K562 (cell line): ENCODE measurements around the gene NECTIN1. TPM values are rescaled to one million over a fixed set of nuclear protein-coding genes. Genes with fewer than 3 reads are reported as not detected.

ENCODE experiments used
- ATAC-seq: fragments of 200-7000 bp; cut with Tn5 transposase; 3 replicates; pipeline ENCODE4 v1.9.1; 2020; ENCODE audit warnings: moderate library complexity
- BruUV-seq: library from RNA; stranded (reverse); fragments of 400-500 nt; replicated peaks from 2 replicates; lab custom pipeline; 2021; lab: Mats Ljungman, UMichigan
- CTCF ChIA-PET: fragments of 300-600 bp; formaldehyde crosslinking; extraction: SDS; loops from one replicate; lab custom pipeline; 2021; ENCODE audit warnings: low intra/inter-chr PET ratio; lab: Yijun Ruan, JAX
- POLR2A ChIA-PET: fragments of 300-600, 350-650 bp; sonication (Branson Sonifier 250); formaldehyde crosslinking; extraction: SDS; loops from one replicate; lab custom pipeline; 2021; ENCODE audit warnings: antibody characterized with exemption, inconsistent platforms; lab: Yijun Ruan, JAX
- DNase-seq, 4 experiments: peaks; one replicate each; pipeline versions ENCODE4 v3.0.0 to v3.0.0-alpha.2; 2011 to 2018; ENCODE audit warnings: low spot score in 3 of 4, mixed read lengths in 3 of 4; ENCODE audit errors: extremely low read depth in 1 of 4
- FAIRE-seq: peaks from 2 replicates; lab custom pipeline; 2011; peaks lifted over from hg19 to GRCh38; lab: Jason Lieb, UNC
- H2AFZ ChIP-seq: 2 replicates; pipeline ENCODE4 v1.6.0; 2011; ENCODE audit warnings: low read depth, low read length, control low read depth, inconsistent platforms
- H3K27ac ChIP-seq: fragments of 200-600 bp; 3 replicates; pipeline ENCODE4 v1.8.0; 2011; ENCODE audit warnings: low read depth, mild to moderate bottlenecking, control low read depth, inconsistent platforms, low read length, moderate library complexity, mixed read lengths; ENCODE audit errors: extremely low read depth
- H3K27me3 ChIP-seq, 2 experiments: fragments of 300-600 bp in 1 of 2; 2 replicates in 1 of 2; 3 replicates in 1 of 2; pipeline versions ENCODE4 v1.6.0 to v1.8.0; 2011; ENCODE audit warnings: inconsistent platforms in 2 of 2, low read length in 2 of 2, mild to moderate bottlenecking in 1 of 2, mixed read lengths in 1 of 2, moderate library complexity in 1 of 2; ENCODE audit not compliant: control insufficient read depth in 2 of 2, insufficient read depth in 2 of 2
- H3K36me3 ChIP-seq: fragments of 300-600 bp; 3 replicates; pipeline ENCODE4 v1.8.0; 2011; ENCODE audit warnings: mild to moderate bottlenecking, low read length, inconsistent platforms; ENCODE audit not compliant: control insufficient read depth, insufficient read depth
- H3K4me1 ChIP-seq, 2 experiments: fragments of 200-600 bp in 1 of 2; replicated peaks in 1 of 2; 2 replicates in 1 of 2; 3 replicates in 1 of 2; pipeline versions ENCODE4 v1.5.1 to v1.8.0; 2011; ENCODE audit warnings: inconsistent platforms in 2 of 2, low read length in 2 of 2, mild to moderate bottlenecking in 1 of 2, mixed read lengths in 1 of 2, moderate library complexity in 1 of 2; ENCODE audit not compliant: control insufficient read depth in 2 of 2, insufficient read depth in 2 of 2
- H3K4me2 ChIP-seq: 2 replicates; pipeline ENCODE4 v1.6.1; 2011; ENCODE audit warnings: low read length, control low read depth, inconsistent platforms, mixed read lengths; ENCODE audit not compliant: insufficient read depth
- H3K4me3 ChIP-seq: fragments of 200-600 bp; sonication (generic), shearing (Covaris generic); 2 replicates; pipeline ENCODE4 v1.5.1; 2016; ENCODE audit warnings: control low read depth, inconsistent platforms
- H3K79me2 ChIP-seq: fragments of 200-600 bp; 3 replicates; pipeline ENCODE4 v1.8.0; 2011; ENCODE audit warnings: low read length, inconsistent platforms; ENCODE audit not compliant: control insufficient read depth, insufficient read depth
- H3K9ac ChIP-seq, 2 experiments: 2 replicates each; pipeline versions ENCODE4 v1.6.0 to v1.6.1; 2011; ENCODE audit warnings: low read depth in 2 of 2, low read length in 2 of 2, control low read depth in 1 of 2, inconsistent platforms in 1 of 2, mild to moderate bottlenecking in 1 of 2, mixed read lengths in 1 of 2; ENCODE audit not compliant: insufficient read depth in 1 of 2
- H3K9me1 ChIP-seq: one replicate; pipeline ENCODE4 v1.6.0; 2011; ENCODE audit warnings: inconsistent platforms, mild to moderate bottlenecking, low read length, moderate library complexity; ENCODE audit not compliant: control insufficient read depth, insufficient read depth
- H3K9me3 ChIP-seq: replicated peaks from 2 replicates; pipeline ENCODE4 v1.5.1; 2011; ENCODE audit warnings: low read depth, low read length, inconsistent platforms; ENCODE audit not compliant: control insufficient read depth, insufficient read depth
- H4K20me1 ChIP-seq: replicated peaks from 2 replicates; pipeline ENCODE4 v1.6.1; 2011; ENCODE audit warnings: low read length, inconsistent platforms, mixed read lengths; ENCODE audit not compliant: control insufficient read depth, insufficient read depth
- CTCF ChIP-seq, 3 experiments: IDR thresholded peaks in 2 of 3; conservative IDR thresholded peaks in 1 of 3; 2 replicates each; pipeline ENCODE4 v1.5.1; 2011 to 2012; ENCODE audit warnings: low read length in 3 of 3, mild to moderate bottlenecking in 3 of 3, control low read depth in 2 of 3, improper control_type of control experiment in 1 of 3, inconsistent platforms in 1 of 3, low read depth in 1 of 3, mixed read lengths in 1 of 3, moderate library complexity in 1 of 3; ENCODE audit not compliant: insufficient read depth in 2 of 3
- KAT2B ChIP-seq: IDR thresholded peaks from one replicate; pipeline ENCODE4 v1.6.1; 2012; ENCODE audit warnings: low read depth, mild to moderate bottlenecking, control low read depth, inconsistent platforms, low read length, moderate library complexity
- SREBF2 ChIP-seq: sonication (generic); formaldehyde crosslinking; IDR thresholded peaks from 2 replicates; pipeline ENCODE4 v1.4.0; 2020; ENCODE audit warnings: mild to moderate bottlenecking, missing genetic modification reagents
- WGBS: fragments of 100-300 bp; shearing (Covaris generic); methylation state at CpG from one replicate; pipeline ENCODE4 v1.1.6; 2016; ENCODE audit warnings: low coverage, mixed read lengths; ENCODE audit not compliant: insufficient coverage; ENCODE audit errors: missing lambda C conversion rate; 5-methylcytosine and 5-hydroxymethylcytosine counted together
- in situ Hi-C: fragments of 300-500 bp; cut with MboI; formaldehyde crosslinking; loops from 4 replicates; pipeline ENCODE4 v1.15.0; 2018; ENCODE audit warnings: inconsistent platforms, mixed read lengths
- intact Hi-C: fragments of 100-400 bp; cut with micrococcal nuclease; formaldehyde crosslinking; loops from 2 replicates; pipeline ENCODE4 v1.14.2; 2022
- polyA plus RNA-seq, 8 experiments: library from polyadenylated mRNA; depleted of rRNA in 4 of 8; stranded (reverse) in 5 of 8; unstranded in 3 of 8; fragments of >200 nt; fragmentation: Nextera tagmentation in 2 of 8; fragmentation: Illumina TruSeq in 1 of 8; extraction: Ambion mirVana in 2 of 8; extraction: Trizol in 1 of 8; gene quantifications; 2 replicates each; pipeline versions ENCODE4 v1.2.1 to v1.2.3, GENCODE V29; 2011 to 2014; ENCODE audit warnings: inconsistent platforms in 1 of 8, missing spikeins in 1 of 8
- total RNA-seq, 7 experiments: library from RNA; depleted of rRNA in 6 of 7; stranded (reverse); fragments of >200 nt in 6 of 7; fragmentation: Illumina TruSeq in 2 of 7; extraction: Trizol in 2 of 7; gene quantifications; 2 replicates each; pipeline versions ENCODE4 v1.2.1 to v1.2.3, GENCODE V29; 2011 to 2021; ENCODE audit warnings: low replicate concordance in 1 of 7
- TF ChIP-seq, protein P1 (sequence below), 2 experiments: fragments of 450-650 bp; formaldehyde crosslinking in 1 of 2; IDR thresholded peaks; 2 replicates each; pipeline versions ENCODE4 v1.4.0 to v1.6.1; 2014 to 2020; ENCODE audit warnings: mild to moderate bottlenecking in 2 of 2, borderline replicate concordance in 1 of 2, low read depth in 1 of 2

Gene NECTIN1
- total and polyA plus RNA-seq, 9 of the 15 experiments (the other 6 are each of a cell fraction or from before 2014, with no cell fraction given) = 0.09 to 0.53 (median 0.23) TPM; not detected in 2

DNA sequence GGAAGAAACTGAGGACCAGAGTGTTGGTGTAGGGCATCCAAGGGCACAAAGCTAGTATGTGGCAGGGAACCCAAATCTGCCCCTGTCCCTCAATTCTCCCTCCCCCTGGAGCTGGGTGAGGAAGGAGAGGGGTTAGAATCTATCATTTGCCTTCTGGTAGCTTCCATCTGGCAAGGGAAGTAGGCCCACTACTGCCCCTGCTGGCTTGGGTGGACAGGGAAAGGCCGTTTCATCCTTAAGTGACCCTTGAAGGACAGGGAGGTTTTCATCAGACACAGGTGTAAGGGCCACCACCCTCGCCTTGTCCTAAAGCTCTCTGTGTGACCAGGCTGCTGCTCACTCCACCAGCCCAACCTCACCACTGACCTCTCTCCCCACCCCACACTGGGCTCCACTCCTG lies 22.1 kb downstream of the NECTIN1 start:
- peak; percentile 13 to 49 (median 38) for DNase-seq
- POLR2A ChIA-PET = interaction anchor here (0.9 to 1.4 kb wide), 2 partner anchors 14 to 15 kb away, joined by 4 read pairs; no protein-coding TSS in a partner anchor
- in situ Hi-C loops = no loop called here
- no TSS peak for BruUV-seq
- H3K9ac ChIP-seq = no peak overlapping the region
- FAIRE-seq = no peak
- WGBS = 0% methylated on average over 1 of the region's 2 CpGs
- ATAC-seq = peak; percentile 82
- no peak overlapping the region for H2AFZ ChIP-seq
- H3K9me3 ChIP-seq = no peaks in the 10 kb centered on the region
- H3K27me3 ChIP-seq = peaks cover 0 to 58% of the 10 kb centered on the region in 2 experiments
- no peaks in the 10 kb centered on the region for H3K4me1 ChIP-seq
- no peaks in the 10 kb centered on the region for H3K79me2 ChIP-seq
- no peak overlapping the region for H3K4me2 ChIP-seq
- H3K27ac ChIP-seq = no peak overlapping the region
- TF ChIP-seq CTCF (IDR thresholded peaks at IDR 0.05 in 2 of 3, conservative IDR thresholded peaks at IDR 0.05 in 1 of 3; ENCODE audit: insufficient read depth in 2 of 3, low read depth in 1 of 3, low read length in 3 of 3) (peak in 2 of 3 experiments; percentile 42 to 49; a peak in 4 of 6 replicates), SREBF2 (CRISPR knock-in tag) (no peak)
- TF ChIP-seq, all 486 proteins: peak for 1
- Histone ChIP-seq H4K20me1 (peaks cover 18% of the 10 kb centered on the region; the same call in 1 of the 2 replicates), H3K9me1 (no peaks in the 10 kb centered on the region), H3K4me3 (no peak overlapping the region), H3K36me3 (no peaks in the 10 kb centered on the region)
- CTCF ChIA-PET = no interaction called here
- intact Hi-C loops = no loop called here

DNA sequence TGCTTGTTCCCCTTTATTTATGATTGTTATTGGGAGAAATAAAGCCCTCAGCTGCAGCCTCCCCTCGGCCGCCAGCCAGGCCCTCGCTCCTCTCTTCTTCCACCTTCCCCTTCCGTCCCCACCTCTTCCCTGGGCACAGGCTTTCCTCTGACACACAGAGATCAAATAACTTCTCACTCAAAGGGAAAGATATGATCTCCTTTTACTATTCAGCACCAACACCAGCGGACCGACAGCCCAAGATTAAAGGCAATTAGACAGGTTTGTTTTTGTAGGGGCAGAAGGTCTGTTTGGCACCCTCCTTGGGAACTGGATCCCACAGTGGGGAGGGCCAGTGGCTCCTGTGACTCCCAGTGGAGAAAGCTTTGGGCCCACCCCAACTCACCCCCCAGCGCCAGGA lies 23.0 kb downstream of the NECTIN1 start:
- Histone ChIP-seq H4K20me1 (peaks cover 18% of the 10 kb centered on the region; the same call in 1 of the 2 replicates), H3K4me1 (no peaks in the 10 kb centered on the region), H3K27me3 (peaks cover 5 to 65% of the 10 kb centered on the region in 2 experiments), H2AFZ (no peak overlapping the region), H3K9me3 (no peaks in the 10 kb centered on the region), H3K4me3 (no peak overlapping the region), H3K36me3 (no peaks in the 10 kb centered on the region), H3K79me2 (no peaks in the 10 kb centered on the region), H3K9me1 (no peaks in the 10 kb centered on the region), H3K9ac (no peak overlapping the region), H3K27ac (no peak overlapping the region), H3K4me2 (no peak overlapping the region)
- intact Hi-C loops (no loop called here), in situ Hi-C loops (no loop called here)
- DNase-seq (no peak), ATAC-seq (no peak), FAIRE-seq (no peak)
- no TSS peak for BruUV-seq
- CTCF ChIA-PET = no interaction called here
- POLR2A ChIA-PET = no interaction called here
- TF ChIP-seq, protein P1, sequence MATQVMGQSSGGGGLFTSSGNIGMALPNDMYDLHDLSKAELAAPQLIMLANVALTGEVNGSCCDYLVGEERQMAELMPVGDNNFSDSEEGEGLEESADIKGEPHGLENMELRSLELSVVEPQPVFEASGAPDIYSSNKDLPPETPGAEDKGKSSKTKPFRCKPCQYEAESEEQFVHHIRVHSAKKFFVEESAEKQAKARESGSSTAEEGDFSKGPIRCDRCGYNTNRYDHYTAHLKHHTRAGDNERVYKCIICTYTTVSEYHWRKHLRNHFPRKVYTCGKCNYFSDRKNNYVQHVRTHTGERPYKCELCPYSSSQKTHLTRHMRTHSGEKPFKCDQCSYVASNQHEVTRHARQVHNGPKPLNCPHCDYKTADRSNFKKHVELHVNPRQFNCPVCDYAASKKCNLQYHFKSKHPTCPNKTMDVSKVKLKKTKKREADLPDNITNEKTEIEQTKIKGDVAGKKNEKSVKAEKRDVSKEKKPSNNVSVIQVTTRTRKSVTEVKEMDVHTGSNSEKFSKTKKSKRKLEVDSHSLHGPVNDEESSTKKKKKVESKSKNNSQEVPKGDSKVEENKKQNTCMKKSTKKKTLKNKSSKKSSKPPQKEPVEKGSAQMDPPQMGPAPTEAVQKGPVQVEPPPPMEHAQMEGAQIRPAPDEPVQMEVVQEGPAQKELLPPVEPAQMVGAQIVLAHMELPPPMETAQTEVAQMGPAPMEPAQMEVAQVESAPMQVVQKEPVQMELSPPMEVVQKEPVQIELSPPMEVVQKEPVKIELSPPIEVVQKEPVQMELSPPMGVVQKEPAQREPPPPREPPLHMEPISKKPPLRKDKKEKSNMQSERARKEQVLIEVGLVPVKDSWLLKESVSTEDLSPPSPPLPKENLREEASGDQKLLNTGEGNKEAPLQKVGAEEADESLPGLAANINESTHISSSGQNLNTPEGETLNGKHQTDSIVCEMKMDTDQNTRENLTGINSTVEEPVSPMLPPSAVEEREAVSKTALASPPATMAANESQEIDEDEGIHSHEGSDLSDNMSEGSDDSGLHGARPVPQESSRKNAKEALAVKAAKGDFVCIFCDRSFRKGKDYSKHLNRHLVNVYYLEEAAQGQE (IDR thresholded peaks at IDR 0.05; ENCODE audit: borderline replicate concordance) = peak; percentile 54
- TF ChIP-seq, protein P1 (CRISPR knock-in tag; IDR thresholded peaks at IDR 0.05; ENCODE audit: low read depth) = no peak
- TF ChIP-seq KAT2B = no peak
- WGBS = 0% methylated on average over 7 of the region's 7 CpGs
